ENCODE results near the gene SCN4B.
"Not testable (repeated sequence)": the region's sequence is repeated elsewhere in the genome, so short reads cannot be mapped to it uniquely, and the experiment has no call there.

DNA sequence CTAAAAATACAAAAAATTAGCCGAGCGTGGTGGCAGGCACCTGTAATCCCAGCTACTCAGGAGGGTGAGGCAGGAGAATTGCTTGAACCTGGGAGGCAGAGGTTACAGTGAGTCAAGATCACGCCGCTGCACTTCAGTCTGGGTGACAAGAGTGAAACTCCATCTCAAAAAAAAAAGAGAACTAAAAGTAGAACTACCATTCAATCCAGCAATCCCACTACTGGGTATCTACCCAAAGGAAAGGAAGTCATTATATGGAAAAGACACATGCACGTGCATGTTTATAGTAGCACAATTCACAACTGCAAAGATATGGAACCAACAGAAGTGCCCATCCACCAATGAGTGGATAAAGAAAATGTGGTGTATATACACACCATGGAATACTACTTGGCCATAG, 31.1 kb upstream of the SCN4B start:
- TF ChIP-seq FOS (IDR thresholded peaks at IDR 0.05; ENCODE audit: borderline replicate concordance, insufficient read depth, low read length); EZH2 (IDR thresholded peaks at IDR 0.05; ENCODE audit: borderline replicate concordance, low read depth, low read length, severe bottlenecking): not testable (repeated sequence)
